ENCODE data around the gene TST. TPM values are rescaled to one million over a fixed set of nuclear protein-coding genes. Genes with fewer than 3 reads are reported as not detected.

Gene TST
- total and polyA plus RNA-seq, 9 of the 15 experiments (the other 6 are each of a cell fraction or from before 2014, with no cell fraction given): 1.4 to 26.9 (median 12.4) TPM

GRCh38 chr22:36982136-36982535, 37.1 kb downstream of the TST start (continued):
- no peak for TF ChIP-seq CUX1 (CRISPR knock-in tag; IDR thresholded peaks at IDR 0.05)
- no peak for TF ChIP-seq KAT2B (IDR thresholded peaks at IDR 0.05; ENCODE audit: low read depth, low read length)
- TF ChIP-seq ADNP (tag; IDR thresholded peaks at IDR 0.05): no peak
- no peak for TF ChIP-seq TAF9B (IDR thresholded peaks at IDR 0.05; ENCODE audit: partially characterized antibody)
- TF ChIP-seq MTA2 (IDR thresholded peaks at IDR 0.05; ENCODE audit: low read depth): peak; percentile 79
- TF ChIP-seq SNIP1 (IDR thresholded peaks at IDR 0.05; ENCODE audit: low read depth): no peak
- TF ChIP-seq SOX6 (IDR thresholded peaks at IDR 0.05): peak; percentile 74
- TF ChIP-seq, protein P1, sequence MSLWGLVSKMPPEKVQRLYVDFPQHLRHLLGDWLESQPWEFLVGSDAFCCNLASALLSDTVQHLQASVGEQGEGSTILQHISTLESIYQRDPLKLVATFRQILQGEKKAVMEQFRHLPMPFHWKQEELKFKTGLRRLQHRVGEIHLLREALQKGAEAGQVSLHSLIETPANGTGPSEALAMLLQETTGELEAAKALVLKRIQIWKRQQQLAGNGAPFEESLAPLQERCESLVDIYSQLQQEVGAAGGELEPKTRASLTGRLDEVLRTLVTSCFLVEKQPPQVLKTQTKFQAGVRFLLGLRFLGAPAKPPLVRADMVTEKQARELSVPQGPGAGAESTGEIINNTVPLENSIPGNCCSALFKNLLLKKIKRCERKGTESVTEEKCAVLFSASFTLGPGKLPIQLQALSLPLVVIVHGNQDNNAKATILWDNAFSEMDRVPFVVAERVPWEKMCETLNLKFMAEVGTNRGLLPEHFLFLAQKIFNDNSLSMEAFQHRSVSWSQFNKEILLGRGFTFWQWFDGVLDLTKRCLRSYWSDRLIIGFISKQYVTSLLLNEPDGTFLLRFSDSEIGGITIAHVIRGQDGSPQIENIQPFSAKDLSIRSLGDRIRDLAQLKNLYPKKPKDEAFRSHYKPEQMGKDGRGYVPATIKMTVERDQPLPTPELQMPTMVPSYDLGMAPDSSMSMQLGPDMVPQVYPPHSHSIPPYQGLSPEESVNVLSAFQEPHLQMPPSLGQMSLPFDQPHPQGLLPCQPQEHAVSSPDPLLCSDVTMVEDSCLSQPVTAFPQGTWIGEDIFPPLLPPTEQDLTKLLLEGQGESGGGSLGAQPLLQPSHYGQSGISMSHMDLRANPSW (CRISPR knock-in tag; IDR thresholded peaks at IDR 0.05): no peak
- TF ChIP-seq ZNF24 (IDR thresholded peaks at IDR 0.05): no peak
- no peak for TF ChIP-seq ZNF644 (tag; IDR thresholded peaks at IDR 0.05; ENCODE audit: low read depth)
- 0 out of 2 replicates have a peak, but pooled peaks have one; percentile 50 for TF ChIP-seq HDAC2 (IDR thresholded peaks at IDR 0.05)
- TF ChIP-seq ZNF76 (CRISPR knock-in tag; IDR thresholded peaks at IDR 0.05; ENCODE audit: borderline replicate concordance): no peak
- TF ChIP-seq KDM2B (CRISPR knock-in tag; IDR thresholded peaks at IDR 0.05): no peak
- TF ChIP-seq TOE1 (IDR thresholded peaks at IDR 0.05; ENCODE audit: borderline replicate concordance): no peak
- TF ChIP-seq TOE1 (CRISPR knock-in tag; IDR thresholded peaks at IDR 0.05; ENCODE audit: borderline replicate concordance, low read depth): no peak
- TF ChIP-seq SIRT6 (IDR thresholded peaks at IDR 0.05; ENCODE audit: low read depth, low read length): no peak
- no peak for TF ChIP-seq STAT5B (CRISPR knock-in tag; IDR thresholded peaks at IDR 0.05)
- TF ChIP-seq EP300 (IDR thresholded peaks at IDR 0.05; ENCODE audit: low read length): peak; percentile 90
- TF ChIP-seq ZNF12 (CRISPR knock-in tag; IDR thresholded peaks at IDR 0.05): no peak
- TF ChIP-seq TRIM24 (IDR thresholded peaks at IDR 0.05): peak; percentile 71 to 77
- TF ChIP-seq TEAD4 (IDR thresholded peaks at IDR 0.05; ENCODE audit: low read length): peak; percentile 89
- TF ChIP-seq TEAD4 (CRISPR knock-in tag; IDR thresholded peaks at IDR 0.05; ENCODE audit: borderline replicate concordance): no peak
- peak; percentile 66 for TF ChIP-seq NFIC (IDR thresholded peaks at IDR 0.05)
- no peak for TF ChIP-seq ZNF134 (CRISPR knock-in tag; conservative IDR thresholded peaks at IDR 0.05)
- no peak for TF ChIP-seq ELF1 (tag; IDR thresholded peaks at IDR 0.05)
- TF ChIP-seq ARID1B (IDR thresholded peaks at IDR 0.05): peak; percentile 92

Measured in K562 (cell line).